KMS-11 (cell line): ENCODE results near the gene NRGN.

ENCODE experiments used
- H2AFZ ChIP-seq: fragments of 200-600 bp; sonication (generic); 2 replicates; pipeline ENCODE4 v1.6.1; 2016; ENCODE audit warnings: antibody characterized with exemption, mixed run types, low read depth
- H3K27ac ChIP-seq: fragments of 200-600 bp; sonication (generic); 2 replicates; pipeline ENCODE4 v1.6.1; 2016; ENCODE audit warnings: mild to moderate bottlenecking, mixed run types
- H3K27me3 ChIP-seq: fragments of 200-600 bp; sonication (generic); 2 replicates; pipeline ENCODE4 v1.6.1; 2017; ENCODE audit warnings: mild to moderate bottlenecking, low read depth, mixed run types, moderate library complexity; ENCODE audit not compliant: insufficient read depth
- H3K36me3 ChIP-seq: fragments of 200-600 bp; sonication (generic); 2 replicates; pipeline ENCODE4 v1.6.1; 2017; ENCODE audit warnings: mild to moderate bottlenecking, mixed run types; ENCODE audit not compliant: insufficient read depth
- H3K4me1 ChIP-seq: fragments of 200-600 bp; sonication (generic); 2 replicates; pipeline ENCODE4 v1.6.1; 2016; ENCODE audit warnings: mild to moderate bottlenecking, low read depth, mixed run types; ENCODE audit not compliant: poor library complexity, severe bottlenecking
- H3K4me2 ChIP-seq: fragments of 200-600 bp; sonication (generic); 2 replicates; pipeline ENCODE4 v1.7.0; 2016; ENCODE audit warnings: mild to moderate bottlenecking, mixed run types
- H3K4me3 ChIP-seq: fragments of 200-600 bp; sonication (generic); IDR thresholded peaks from 2 replicates; pipeline ENCODE4 v1.6.1; 2017; ENCODE audit warnings: low read depth, low read length, mixed read lengths; ENCODE audit not compliant: insufficient read depth
- H3K79me2 ChIP-seq: fragments of 200-600 bp; sonication (generic); 2 replicates; pipeline ENCODE4 v1.6.1; 2016; ENCODE audit warnings: low read depth, mixed run types; ENCODE audit not compliant: insufficient read depth
- H3K9ac ChIP-seq: fragments of 200-600 bp; sonication (generic); 2 replicates; pipeline ENCODE4 v1.6.1; 2016; ENCODE audit warnings: mild to moderate bottlenecking, mixed run types
- H4K20me1 ChIP-seq: fragments of 200-600 bp; sonication (generic); 2 replicates; pipeline ENCODE4 v1.6.1; 2016; ENCODE audit warnings: mild to moderate bottlenecking, mixed run types; ENCODE audit not compliant: insufficient read depth
- TF ChIP-seq, protein P1 (sequence below): fragments of 200-600 bp; sonication (generic); conservative IDR thresholded peaks from 2 replicates; pipeline ENCODE4 v1.6.1; 2017; ENCODE audit warnings: low read depth, mild to moderate bottlenecking, antibody characterized with exemption, low read length, moderate library complexity, mixed read lengths

NRGN gene

DNA sequence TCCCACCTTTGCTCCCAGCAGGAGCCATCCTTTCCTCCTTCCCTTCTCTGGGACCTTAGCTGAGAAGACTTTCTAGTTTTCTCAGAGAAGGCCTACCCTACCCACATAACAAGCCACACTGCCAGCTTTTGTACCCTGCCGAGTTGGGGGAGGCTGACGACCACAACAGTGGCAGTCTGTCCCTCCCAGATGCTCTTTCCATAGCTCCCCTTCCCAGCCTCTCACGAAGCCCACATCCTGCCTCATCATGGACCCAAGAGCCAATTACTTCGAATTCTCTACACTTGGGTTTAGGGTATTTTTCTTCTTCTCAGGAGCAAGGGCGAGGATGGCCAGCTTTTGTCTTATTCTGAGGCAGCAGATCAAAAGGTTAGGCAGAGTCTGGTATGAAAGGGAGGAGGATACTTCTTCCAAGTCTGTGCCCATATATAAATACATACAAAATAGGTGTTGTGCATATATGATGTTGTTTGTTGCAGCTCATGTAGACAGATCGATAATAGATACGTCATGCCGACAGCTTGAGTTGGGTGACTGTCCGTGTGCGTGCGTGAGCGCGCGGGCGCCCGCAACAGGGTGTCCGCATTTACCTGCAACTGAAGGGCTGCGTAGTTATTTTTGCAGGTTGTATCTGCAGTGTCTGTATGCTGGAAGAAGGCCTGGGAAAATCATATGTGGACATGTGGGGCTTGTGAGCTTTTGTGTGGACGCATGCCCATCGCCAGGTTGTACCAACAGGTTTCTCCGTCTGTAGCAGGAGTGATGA, 846 bp upstream of the NRGN start:
- no peak overlapping the region for H3K9ac ChIP-seq
- peak overlapping the region; percentile 63 for H3K4me2 ChIP-seq
- H4K20me1 ChIP-seq = no peaks in the 10 kb centered on the region
- no peaks in the 10 kb centered on the region for H3K4me1 ChIP-seq
- H3K27ac ChIP-seq = no peak overlapping the region
- H3K36me3 ChIP-seq = no peaks in the 10 kb centered on the region
- no peaks in the 10 kb centered on the region for H3K79me2 ChIP-seq
- no peaks in the 10 kb centered on the region for H3K27me3 ChIP-seq
- no peak overlapping the region for H3K4me3 ChIP-seq
- TF ChIP-seq, protein P1, sequence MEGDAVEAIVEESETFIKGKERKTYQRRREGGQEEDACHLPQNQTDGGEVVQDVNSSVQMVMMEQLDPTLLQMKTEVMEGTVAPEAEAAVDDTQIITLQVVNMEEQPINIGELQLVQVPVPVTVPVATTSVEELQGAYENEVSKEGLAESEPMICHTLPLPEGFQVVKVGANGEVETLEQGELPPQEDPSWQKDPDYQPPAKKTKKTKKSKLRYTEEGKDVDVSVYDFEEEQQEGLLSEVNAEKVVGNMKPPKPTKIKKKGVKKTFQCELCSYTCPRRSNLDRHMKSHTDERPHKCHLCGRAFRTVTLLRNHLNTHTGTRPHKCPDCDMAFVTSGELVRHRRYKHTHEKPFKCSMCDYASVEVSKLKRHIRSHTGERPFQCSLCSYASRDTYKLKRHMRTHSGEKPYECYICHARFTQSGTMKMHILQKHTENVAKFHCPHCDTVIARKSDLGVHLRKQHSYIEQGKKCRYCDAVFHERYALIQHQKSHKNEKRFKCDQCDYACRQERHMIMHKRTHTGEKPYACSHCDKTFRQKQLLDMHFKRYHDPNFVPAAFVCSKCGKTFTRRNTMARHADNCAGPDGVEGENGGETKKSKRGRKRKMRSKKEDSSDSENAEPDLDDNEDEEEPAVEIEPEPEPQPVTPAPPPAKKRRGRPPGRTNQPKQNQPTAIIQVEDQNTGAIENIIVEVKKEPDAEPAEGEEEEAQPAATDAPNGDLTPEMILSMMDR = no peak
- H2AFZ ChIP-seq = peak overlapping the region; percentile 90

DNA sequence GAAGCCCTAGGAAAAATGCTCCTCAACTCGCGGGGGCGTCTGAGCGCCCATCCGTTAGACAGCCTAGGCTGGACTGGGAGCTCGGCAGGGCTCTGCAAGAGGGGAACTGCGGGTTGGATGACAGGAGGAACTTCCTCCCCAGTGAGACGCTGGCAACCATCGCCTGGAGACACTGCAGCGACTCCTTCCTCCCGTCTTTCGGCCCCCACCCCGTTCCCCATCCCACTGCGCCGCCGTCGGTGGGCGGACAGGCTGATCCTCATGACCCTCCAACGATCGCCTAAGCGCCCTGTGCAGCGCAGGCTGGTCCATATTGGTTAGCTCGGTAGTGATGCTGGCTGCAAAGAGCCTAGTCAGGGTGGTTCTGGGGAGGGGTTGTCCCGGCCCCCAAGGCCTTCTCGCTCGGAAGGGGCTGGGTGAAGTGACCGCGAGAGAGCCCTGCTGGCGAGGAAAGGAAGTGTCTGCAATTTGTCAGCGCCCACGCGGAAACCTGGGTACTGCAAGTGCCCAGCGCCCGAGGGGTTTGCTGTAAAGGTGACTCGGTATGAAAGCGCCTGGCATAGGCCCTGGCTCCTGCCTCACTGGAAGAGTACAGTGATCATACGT, 638 bp downstream of the NRGN start:
- Histone ChIP-seq H4K20me1 (no peaks in the 10 kb centered on the region), H3K79me2 (no peaks in the 10 kb centered on the region), H3K36me3 (no peaks in the 10 kb centered on the region), H2AFZ (peak overlapping the region; percentile 66), H3K4me2 (peak overlapping the region; percentile 57; the same call in 1 of the 2 replicates), H3K4me3 (no peak overlapping the region), H3K4me1 (no peaks in the 10 kb centered on the region), H3K27me3 (no peaks in the 10 kb centered on the region), H3K27ac (no peak overlapping the region), H3K9ac (no peak overlapping the region)
- TF ChIP-seq, protein P1 = peak; percentile 51

DNA sequence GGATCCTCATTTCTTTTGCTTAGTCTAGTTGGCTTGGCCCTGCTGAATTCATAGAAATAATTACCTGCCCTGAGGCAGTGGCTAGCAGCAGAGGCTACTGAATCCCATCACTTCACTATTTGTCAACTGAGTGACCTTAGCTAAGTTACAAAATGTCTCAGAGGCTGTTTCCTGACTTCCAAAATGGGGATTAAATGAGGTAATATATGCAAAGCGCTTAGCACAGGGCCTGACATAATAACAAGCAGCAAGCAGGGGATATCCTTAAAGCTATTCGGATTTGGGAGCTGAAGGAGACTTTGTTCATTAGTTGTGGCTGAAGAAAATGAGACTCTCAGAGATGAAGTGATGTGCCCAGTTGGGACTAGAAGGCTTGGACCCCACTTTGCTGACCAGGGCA, 2.8 kb downstream of the NRGN start:
- H3K9ac ChIP-seq = no peak overlapping the region
- H4K20me1 ChIP-seq = no peaks in the 10 kb centered on the region
- TF ChIP-seq, protein P1 = no peak
- no peaks in the 10 kb centered on the region for H3K27me3 ChIP-seq
- H3K4me1 ChIP-seq = no peaks in the 10 kb centered on the region
- H3K79me2 ChIP-seq = no peaks in the 10 kb centered on the region
- no peak overlapping the region for H3K4me2 ChIP-seq
- H3K4me3 ChIP-seq = no peak overlapping the region
- H3K36me3 ChIP-seq = no peaks in the 10 kb centered on the region
- H2AFZ ChIP-seq = no peak overlapping the region
- no peak overlapping the region for H3K27ac ChIP-seq

DNA sequence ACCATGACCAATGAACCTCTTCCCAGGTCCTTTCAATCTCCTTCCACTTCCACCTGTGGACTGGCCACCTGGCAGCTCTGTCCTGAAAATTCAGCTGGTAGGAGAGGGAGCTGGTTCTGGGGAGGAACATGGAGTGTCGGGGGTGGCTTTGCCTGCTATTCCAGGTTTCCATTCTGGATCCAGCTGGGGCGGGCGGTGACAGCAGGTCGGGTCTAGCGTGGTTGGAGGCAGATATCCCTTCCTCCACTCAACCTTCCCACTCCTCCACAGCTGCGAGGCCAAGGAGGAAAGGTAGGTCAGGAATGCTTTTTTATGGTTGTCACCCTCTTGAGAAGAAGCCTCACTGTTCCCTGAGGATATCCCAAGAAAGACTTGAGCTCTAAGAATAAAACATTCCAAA, 3.3 kb downstream of the NRGN start:
- Histone ChIP-seq H3K27ac (no peak overlapping the region), H3K4me3 (no peak overlapping the region), H3K27me3 (no peaks in the 10 kb centered on the region), H3K4me2 (no peak overlapping the region), H3K4me1 (no peaks in the 10 kb centered on the region), H3K9ac (no peak overlapping the region), H4K20me1 (no peaks in the 10 kb centered on the region), H2AFZ (no peak overlapping the region), H3K36me3 (no peaks in the 10 kb centered on the region), H3K79me2 (no peaks in the 10 kb centered on the region)
- TF ChIP-seq, protein P1 = no peak
